ENCODE measurements around the gene CRP.
A peak's percentile ranks its signal among the peaks of the same experiment; 100 is the strongest.
"Not testable (repeated sequence)": the region's sequence is repeated elsewhere in the genome, so short reads cannot be mapped to it uniquely, and the experiment has no call there.

Gene CRP

DNA sequence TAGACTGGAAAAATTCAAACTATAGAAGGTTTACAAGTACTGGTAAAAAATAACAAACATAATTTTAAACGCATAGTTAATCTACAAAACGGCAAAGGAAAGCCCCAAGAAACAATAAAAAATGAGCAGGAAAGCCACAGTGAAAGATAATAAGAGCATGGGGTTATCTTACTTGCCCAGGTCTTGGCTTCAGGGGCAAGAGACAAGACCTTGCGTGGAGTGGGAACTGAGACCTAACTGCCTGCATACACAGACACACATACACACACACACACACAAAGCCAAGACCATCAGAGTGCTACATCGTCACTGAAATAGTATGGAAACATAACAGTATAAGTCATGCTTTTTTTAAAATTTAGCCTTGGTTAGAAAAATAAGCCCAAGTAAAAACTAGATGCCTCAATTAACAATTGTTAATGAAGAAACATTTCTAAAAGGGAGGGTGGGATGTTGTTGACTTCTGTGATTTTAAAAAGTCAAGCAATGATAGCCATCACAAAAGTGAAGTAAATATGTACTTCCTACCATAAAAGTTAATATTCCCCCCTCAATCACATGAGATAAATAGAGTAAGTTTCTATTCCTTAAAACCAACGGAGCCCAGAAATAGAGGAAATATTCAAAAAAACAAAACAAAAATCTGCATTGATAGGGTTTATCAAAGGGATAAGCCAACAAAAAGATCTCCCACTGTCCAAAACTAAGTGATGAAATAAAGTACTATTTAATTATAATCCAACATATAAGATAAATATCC lies 29.4 kb upstream of the CRP start:
- Histone ChIP-seq H3K9me3 (ENCODE audit: control insufficient read depth, low read length) (no peaks in the 10 kb centered on the region), H3K27ac (ENCODE audit: low read depth, low read length, severe bottlenecking) (no peak overlapping the region), H3K4me3 (ENCODE audit: extremely low read depth, insufficient read depth, low read length, poor library complexity, severe bottlenecking) (no peak overlapping the region), H3K36me3 (ENCODE audit: control insufficient read depth, insufficient read depth, low read length) (no peaks in the 10 kb centered on the region), H3K4me1 (ENCODE audit: control insufficient read depth, insufficient read depth, low read length, poor library complexity, severe bottlenecking) (no peaks in the 10 kb centered on the region)
- no CpG with 5 or more reads among the region's 5 CpGs for WGBS, 2 experiments (ENCODE audit: insufficient coverage in 2 of 2)

DNA sequence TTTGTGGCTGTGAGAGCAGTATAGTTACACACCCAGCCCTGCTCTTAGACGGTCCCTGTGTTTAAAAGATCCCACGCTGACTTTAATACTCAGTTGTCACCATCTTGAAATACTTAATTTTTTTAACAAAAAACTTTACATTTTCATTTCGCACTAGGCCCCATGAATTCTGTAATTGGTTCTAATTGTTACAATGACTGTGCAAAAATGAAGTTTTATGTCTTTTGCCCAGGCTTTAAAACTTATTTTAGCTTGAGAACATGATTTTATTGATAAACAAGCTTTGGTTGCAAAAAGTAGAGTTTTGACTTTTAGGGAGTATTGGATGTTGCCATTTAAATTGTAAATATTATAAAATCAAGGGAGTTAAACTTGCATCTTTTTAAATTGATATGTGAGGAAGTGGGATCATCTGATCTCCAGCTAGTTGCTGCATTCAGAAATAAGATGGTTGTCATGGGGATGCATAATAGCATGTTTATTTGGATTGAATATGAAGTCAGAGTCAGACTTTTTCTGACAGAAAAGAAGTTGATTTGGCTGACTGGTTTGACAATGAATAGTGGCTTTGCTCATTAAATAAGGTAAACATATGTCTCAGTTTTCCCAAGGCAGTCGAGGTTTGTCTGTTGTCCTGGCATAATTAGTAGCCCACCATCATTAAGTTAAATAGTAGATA lies 23.0 kb upstream of the CRP start:
- WGBS, 2 experiments (ENCODE audit: insufficient coverage in 2 of 2) = 75 to 94% methylated on average over 2 of the region's 4 CpGs
- Histone ChIP-seq H3K9me3 (ENCODE audit: control insufficient read depth, low read length) (no peaks in the 10 kb centered on the region), H3K4me1 (ENCODE audit: control insufficient read depth, insufficient read depth, low read length, poor library complexity, severe bottlenecking) (no peaks in the 10 kb centered on the region), H3K36me3 (ENCODE audit: control insufficient read depth, insufficient read depth, low read length) (no peaks in the 10 kb centered on the region), H3K27ac (ENCODE audit: low read depth, low read length, severe bottlenecking) (no peak overlapping the region), H3K4me3 (ENCODE audit: extremely low read depth, insufficient read depth, low read length, poor library complexity, severe bottlenecking) (no peak overlapping the region)

DNA sequence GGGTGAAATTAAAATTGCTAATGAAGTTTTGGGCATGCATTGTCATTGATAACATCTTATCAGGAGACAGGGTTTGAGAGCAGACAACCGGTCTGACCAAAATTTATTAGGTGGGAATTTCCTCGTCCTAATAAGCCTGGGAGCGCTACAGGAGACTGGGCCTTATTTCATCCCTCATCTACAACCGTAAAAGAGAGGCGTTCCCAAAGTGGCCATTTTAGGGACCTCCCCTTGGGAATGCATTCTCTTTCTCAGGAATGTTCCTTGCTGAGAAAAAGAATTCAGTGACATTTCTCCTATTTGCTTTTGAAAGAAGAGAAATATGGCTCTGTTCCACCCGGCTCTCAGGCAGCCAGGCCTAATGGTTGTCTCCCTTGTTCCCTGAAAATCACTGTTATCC lies 8.8 kb upstream of the CRP start:
- not testable (repeated sequence) for H3K4me3 ChIP-seq (ENCODE audit: extremely low read depth, insufficient read depth, low read length, poor library complexity, severe bottlenecking)
- WGBS, 2 experiments (ENCODE audit: insufficient coverage in 2 of 2) = 71 to 93% methylated on average over 3 to 4 of the region's 6 CpGs

DNA sequence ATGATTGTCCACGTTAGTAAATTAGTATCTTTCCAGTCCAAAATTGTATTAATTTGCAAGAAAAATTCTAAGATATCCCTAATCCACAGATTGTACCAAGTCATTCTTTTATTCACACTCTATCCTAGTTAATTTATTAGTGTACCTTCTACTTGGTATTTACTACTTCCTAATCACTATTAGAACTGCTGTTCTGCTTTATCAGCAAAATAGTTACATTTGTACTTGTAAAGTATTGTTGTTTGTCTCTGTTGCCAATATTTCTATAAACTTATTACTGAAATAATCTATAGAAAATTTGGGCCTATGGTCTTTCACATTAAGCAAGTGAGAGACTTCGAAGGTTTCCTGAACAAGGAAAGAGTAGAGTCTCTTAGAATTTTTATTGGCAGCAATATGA lies 5.6 kb upstream of the CRP start:
- no CpG with 5 or more reads among the region's 2 CpGs for WGBS, 2 experiments (ENCODE audit: insufficient coverage in 2 of 2)
- H3K9me3 ChIP-seq (ENCODE audit: control insufficient read depth, low read length) = peaks cover 27% of the 10 kb centered on the region
- no peaks in the 10 kb centered on the region for H3K4me1 ChIP-seq (ENCODE audit: control insufficient read depth, insufficient read depth, low read length, poor library complexity, severe bottlenecking)
- no peak overlapping the region for H3K4me3 ChIP-seq (ENCODE audit: extremely low read depth, insufficient read depth, low read length, poor library complexity, severe bottlenecking)
- no peaks in the 10 kb centered on the region for H3K36me3 ChIP-seq (ENCODE audit: control insufficient read depth, insufficient read depth, low read length)
- H3K27ac ChIP-seq (ENCODE audit: low read depth, low read length, severe bottlenecking) = no peak overlapping the region

More for the DNA sequence above, 8.8 kb upstream of the CRP start:
- H3K9me3 ChIP-seq (ENCODE audit: control insufficient read depth, low read length) = peaks cover 18% of the 10 kb centered on the region
- not testable (repeated sequence) for H3K36me3 ChIP-seq (ENCODE audit: control insufficient read depth, insufficient read depth, low read length); H3K4me1 ChIP-seq (ENCODE audit: control insufficient read depth, insufficient read depth, low read length, poor library complexity, severe bottlenecking); H3K27ac ChIP-seq (ENCODE audit: low read depth, low read length, severe bottlenecking)

DNA sequence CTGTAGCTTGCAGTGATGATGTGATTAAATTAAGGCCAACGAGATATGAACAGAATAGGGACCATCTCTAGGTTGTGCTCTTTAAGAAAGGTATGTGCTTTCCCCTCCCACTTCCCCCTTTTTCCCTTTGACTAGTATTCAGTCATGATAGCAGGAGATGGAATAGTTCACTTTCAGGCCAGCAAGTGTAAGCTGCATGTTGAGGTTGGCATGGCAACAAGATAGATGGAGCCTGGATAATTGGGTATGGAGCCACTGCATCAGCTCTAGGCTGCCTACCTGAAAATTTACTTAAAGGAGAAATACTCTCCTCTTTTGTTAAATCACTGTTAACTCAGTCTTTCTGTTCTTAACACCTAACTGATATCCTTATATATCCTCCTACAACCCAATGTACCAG lies 1.5 kb upstream of the CRP start:
- Histone ChIP-seq H3K4me3 (ENCODE audit: extremely low read depth, insufficient read depth, low read length, poor library complexity, severe bottlenecking) (no peak overlapping the region), H3K9me3 (ENCODE audit: control insufficient read depth, low read length) (peaks cover 22% of the 10 kb centered on the region), H3K36me3 (ENCODE audit: control insufficient read depth, insufficient read depth, low read length) (no peaks in the 10 kb centered on the region), H3K27ac (ENCODE audit: low read depth, low read length, severe bottlenecking) (no peak overlapping the region), H3K4me1 (ENCODE audit: control insufficient read depth, insufficient read depth, low read length, poor library complexity, severe bottlenecking) (no peaks in the 10 kb centered on the region)
- WGBS, 2 experiments (ENCODE audit: insufficient coverage in 2 of 2) = no CpG with 5 or more reads among the region's 1 CpG

DNA sequence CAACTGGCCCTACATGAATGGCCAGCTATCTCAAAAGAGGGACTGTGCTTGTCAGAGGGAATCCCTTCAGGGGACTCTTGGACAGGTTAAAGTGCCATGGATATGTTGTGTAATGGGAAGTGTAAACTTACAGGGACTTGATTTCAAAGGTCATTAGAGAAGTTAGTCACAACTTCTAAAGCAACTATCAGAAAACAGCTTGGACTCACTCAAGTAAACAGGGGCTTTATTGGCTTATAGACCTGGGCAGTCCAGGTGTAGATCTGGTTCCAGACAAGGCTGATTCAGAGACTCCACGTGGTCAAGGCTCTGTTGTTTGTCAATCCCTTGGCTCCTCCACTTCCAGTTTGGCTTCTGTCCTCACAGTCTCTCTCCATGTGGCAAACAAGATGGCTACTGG lies 2.3 kb downstream of the CRP start:
- 73% methylated on average over 1 of the region's 1 CpG; no CpG with 5 or more reads in 1 of the 2 experiments for WGBS, 2 experiments (ENCODE audit: insufficient coverage in 2 of 2)
- no peaks in the 10 kb centered on the region for H3K4me1 ChIP-seq (ENCODE audit: control insufficient read depth, insufficient read depth, low read length, poor library complexity, severe bottlenecking)
- no peaks in the 10 kb centered on the region for H3K9me3 ChIP-seq (ENCODE audit: control insufficient read depth, low read length)
- no peak overlapping the region for H3K27ac ChIP-seq (ENCODE audit: low read depth, low read length, severe bottlenecking)
- no peak overlapping the region for H3K4me3 ChIP-seq (ENCODE audit: extremely low read depth, insufficient read depth, low read length, poor library complexity, severe bottlenecking)
- no peaks in the 10 kb centered on the region for H3K36me3 ChIP-seq (ENCODE audit: control insufficient read depth, insufficient read depth, low read length)

DNA sequence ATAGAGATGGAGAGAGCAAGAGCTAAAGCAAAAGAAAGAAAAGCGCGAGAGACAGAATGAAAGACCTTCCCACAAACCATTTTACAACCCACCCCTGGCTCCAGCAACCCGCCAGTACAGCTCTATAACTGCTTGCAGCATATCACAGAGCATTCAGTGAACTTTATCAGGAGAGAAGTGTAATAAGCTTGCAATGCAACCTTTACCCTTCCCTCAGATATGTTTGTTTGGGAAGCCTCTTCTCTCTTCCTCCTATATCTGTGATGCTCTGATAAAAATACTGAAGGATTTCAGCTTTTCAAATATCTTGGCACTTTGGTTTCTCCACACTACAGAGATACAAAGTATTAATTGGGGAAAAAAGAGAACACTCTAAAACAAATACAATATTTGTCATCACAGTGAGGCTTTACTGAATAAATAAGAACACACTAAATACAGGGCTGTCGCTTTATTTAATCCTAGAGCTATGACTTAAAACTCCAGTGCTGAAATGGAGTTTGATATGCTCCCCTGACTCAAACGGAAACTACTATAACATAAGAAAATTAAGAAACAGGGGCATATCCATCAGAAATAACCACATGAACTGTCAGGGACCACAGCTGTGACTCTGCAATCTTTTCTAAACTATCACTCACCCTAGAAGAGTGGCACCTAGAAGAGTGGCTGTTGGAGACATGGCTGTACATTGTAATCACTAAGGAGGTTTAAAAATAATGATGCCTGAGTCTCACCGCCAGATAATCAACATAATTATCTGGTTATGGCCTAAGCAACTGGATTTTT lies 6.7 kb downstream of the CRP start:
- H3K36me3 ChIP-seq (ENCODE audit: control insufficient read depth, insufficient read depth, low read length) = no peaks in the 10 kb centered on the region
- no peak overlapping the region for H3K4me3 ChIP-seq (ENCODE audit: extremely low read depth, insufficient read depth, low read length, poor library complexity, severe bottlenecking)
- H3K9me3 ChIP-seq (ENCODE audit: control insufficient read depth, low read length) = no peaks in the 10 kb centered on the region
- no peak overlapping the region for H3K27ac ChIP-seq (ENCODE audit: low read depth, low read length, severe bottlenecking)
- 100% methylated on average over 1 of the region's 6 CpGs; no CpG with 5 or more reads in 1 of the 2 experiments for WGBS, 2 experiments (ENCODE audit: insufficient coverage in 2 of 2)
- no peaks in the 10 kb centered on the region for H3K4me1 ChIP-seq (ENCODE audit: control insufficient read depth, insufficient read depth, low read length, poor library complexity, severe bottlenecking)

DNA sequence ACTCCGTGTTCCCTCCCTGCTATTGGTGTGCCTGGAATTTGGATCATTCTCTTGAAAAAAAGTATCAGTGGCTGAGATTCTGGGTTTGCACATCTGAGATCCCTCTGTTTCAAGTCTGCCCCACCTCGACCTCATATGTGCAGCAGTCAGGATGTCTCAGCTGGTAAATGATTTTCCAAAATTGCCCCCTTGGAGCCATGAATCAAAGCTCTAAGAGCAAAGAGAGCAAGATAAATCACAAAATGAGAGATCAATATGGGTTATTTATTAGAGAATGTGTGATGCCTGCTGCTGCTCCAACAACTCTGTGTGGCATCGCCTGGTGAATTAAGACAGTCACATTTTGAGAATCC lies 8.5 kb downstream of the CRP start:
- H3K9me3 ChIP-seq (ENCODE audit: control insufficient read depth, low read length) = no peaks in the 10 kb centered on the region
- H3K4me1 ChIP-seq (ENCODE audit: control insufficient read depth, insufficient read depth, low read length, poor library complexity, severe bottlenecking) = no peaks in the 10 kb centered on the region
- H3K27ac ChIP-seq (ENCODE audit: low read depth, low read length, severe bottlenecking) = peak overlapping the region; percentile 20
- 81% methylated on average over 3 of the region's 3 CpGs; no CpG with 5 or more reads in 1 of the 2 experiments for WGBS, 2 experiments (ENCODE audit: insufficient coverage in 2 of 2)
- H3K4me3 ChIP-seq (ENCODE audit: extremely low read depth, insufficient read depth, low read length, poor library complexity, severe bottlenecking) = no peak overlapping the region
- no peaks in the 10 kb centered on the region for H3K36me3 ChIP-seq (ENCODE audit: control insufficient read depth, insufficient read depth, low read length)

DNA sequence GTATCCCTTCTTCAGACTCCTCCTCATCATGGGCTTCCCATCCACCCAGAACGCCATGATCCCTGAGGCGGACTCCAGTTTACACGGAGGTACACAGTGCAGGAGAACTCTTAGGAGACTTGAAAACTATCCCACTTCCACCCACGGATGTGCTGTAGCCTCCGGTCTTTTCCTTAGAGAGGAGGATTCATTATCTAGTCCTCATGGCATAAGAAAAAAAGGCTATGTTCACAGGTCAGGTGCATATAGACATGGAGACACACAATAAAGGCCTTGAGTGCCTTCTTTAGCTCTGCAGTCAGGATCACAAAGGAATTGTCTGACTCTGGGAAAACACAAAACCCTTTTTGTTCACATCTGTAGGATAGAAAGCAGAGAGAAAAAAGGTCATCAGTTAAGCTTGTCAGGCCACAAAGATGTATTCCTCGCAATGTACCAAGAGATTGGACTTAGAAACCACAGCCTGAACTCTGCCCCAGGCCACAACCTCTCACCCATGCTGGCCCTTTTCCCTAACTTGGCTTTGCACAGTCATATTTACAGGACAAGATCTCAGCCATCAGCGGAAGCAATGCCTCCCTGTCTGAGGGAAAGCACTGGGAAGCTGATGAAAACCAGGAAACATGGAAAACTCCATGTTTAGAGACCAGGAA lies 9.0 kb downstream of the CRP start:
- H3K27ac ChIP-seq (ENCODE audit: low read depth, low read length, severe bottlenecking) = peak overlapping the region; percentile 20
- WGBS, 2 experiments (ENCODE audit: insufficient coverage in 2 of 2) = 88 to 97% methylated on average over 6 to 7 of the region's 7 CpGs

DNA sequence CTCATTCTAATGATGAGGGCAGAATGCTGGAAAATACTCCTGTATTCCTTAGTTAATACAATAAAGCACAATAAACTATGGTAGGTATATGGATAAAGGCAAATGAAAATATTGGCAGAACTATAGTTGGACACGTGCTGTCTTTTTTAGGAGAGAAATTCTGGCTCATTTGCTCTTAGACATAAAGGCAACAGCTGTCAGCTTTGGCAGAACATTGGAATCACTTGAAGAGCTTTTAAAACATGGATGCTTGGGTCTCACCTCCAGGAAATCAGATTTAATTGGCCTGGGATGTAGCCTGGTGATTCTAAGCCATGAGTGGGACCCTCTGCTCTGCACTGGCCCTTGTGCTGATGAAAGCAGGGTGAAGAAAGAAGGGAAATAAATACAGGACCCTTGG lies 9.9 kb downstream of the CRP start:
- Histone ChIP-seq H3K4me3 (ENCODE audit: extremely low read depth, insufficient read depth, low read length, poor library complexity, severe bottlenecking) (no peak overlapping the region), H3K36me3 (ENCODE audit: control insufficient read depth, insufficient read depth, low read length) (no peaks in the 10 kb centered on the region), H3K9me3 (ENCODE audit: control insufficient read depth, low read length) (no peaks in the 10 kb centered on the region), H3K27ac (ENCODE audit: low read depth, low read length, severe bottlenecking) (no peak overlapping the region), H3K4me1 (ENCODE audit: control insufficient read depth, insufficient read depth, low read length, poor library complexity, severe bottlenecking) (no peaks in the 10 kb centered on the region)
- 85 to 100% methylated on average over 1 of the region's 1 CpG for WGBS, 2 experiments (ENCODE audit: insufficient coverage in 2 of 2)

More for the DNA sequence above, 9.0 kb downstream of the CRP start:
- H3K9me3 ChIP-seq (ENCODE audit: control insufficient read depth, low read length) = no peaks in the 10 kb centered on the region
- H3K4me1 ChIP-seq (ENCODE audit: control insufficient read depth, insufficient read depth, low read length, poor library complexity, severe bottlenecking) = no peaks in the 10 kb centered on the region
- no peaks in the 10 kb centered on the region for H3K36me3 ChIP-seq (ENCODE audit: control insufficient read depth, insufficient read depth, low read length)
- H3K4me3 ChIP-seq (ENCODE audit: extremely low read depth, insufficient read depth, low read length, poor library complexity, severe bottlenecking) = no peak overlapping the region

Measured in mesodermal cell (in vitro differentiated cells).